ENCODE results near the gene COL2A1. TPM values are rescaled to one million over a fixed set of nuclear protein-coding genes. Genes with fewer than 3 reads are reported as not detected.

The COL2A1 gene
- total and polyA plus RNA-seq, 4 donors = 321 TPM; not detected in 3

GRCh38 chr12:48033451-48033850 is 29.2 kb upstream of the COL2A1 start:
- Histone ChIP-seq H3K27me3 (ENCODE audit: control insufficient read depth in 4 of 4, insufficient read depth in 4 of 4, low read length in 3 of 4) (no peaks in the 10 kb centered on the region), H3K4me3 (ENCODE audit: low read depth in 1 of 3, low read length in 3 of 3) (no peak overlapping the region), H3K9ac (ENCODE audit: low read depth in 1 of 2, low read length in 2 of 2) (no peak overlapping the region), H3K9me3 (ENCODE audit: control insufficient read depth in 4 of 4, low read length in 3 of 4) (no peaks in the 10 kb centered on the region), H3K36me3 (ENCODE audit: control insufficient read depth in 4 of 4, insufficient read depth in 3 of 4, low read depth in 1 of 4, low read length in 3 of 4) (no peaks in the 10 kb centered on the region), H3K4me1 (ENCODE audit: control insufficient read depth in 4 of 4, insufficient read depth in 4 of 4, low read length in 3 of 4) (no peaks in the 10 kb centered on the region), H3K27ac (ENCODE audit: low read depth in 1 of 2, low read length in 2 of 2) (no peak overlapping the region)
- DNase-seq (ENCODE audit: low spot score) = no peak
- TF ChIP-seq, protein P1, sequence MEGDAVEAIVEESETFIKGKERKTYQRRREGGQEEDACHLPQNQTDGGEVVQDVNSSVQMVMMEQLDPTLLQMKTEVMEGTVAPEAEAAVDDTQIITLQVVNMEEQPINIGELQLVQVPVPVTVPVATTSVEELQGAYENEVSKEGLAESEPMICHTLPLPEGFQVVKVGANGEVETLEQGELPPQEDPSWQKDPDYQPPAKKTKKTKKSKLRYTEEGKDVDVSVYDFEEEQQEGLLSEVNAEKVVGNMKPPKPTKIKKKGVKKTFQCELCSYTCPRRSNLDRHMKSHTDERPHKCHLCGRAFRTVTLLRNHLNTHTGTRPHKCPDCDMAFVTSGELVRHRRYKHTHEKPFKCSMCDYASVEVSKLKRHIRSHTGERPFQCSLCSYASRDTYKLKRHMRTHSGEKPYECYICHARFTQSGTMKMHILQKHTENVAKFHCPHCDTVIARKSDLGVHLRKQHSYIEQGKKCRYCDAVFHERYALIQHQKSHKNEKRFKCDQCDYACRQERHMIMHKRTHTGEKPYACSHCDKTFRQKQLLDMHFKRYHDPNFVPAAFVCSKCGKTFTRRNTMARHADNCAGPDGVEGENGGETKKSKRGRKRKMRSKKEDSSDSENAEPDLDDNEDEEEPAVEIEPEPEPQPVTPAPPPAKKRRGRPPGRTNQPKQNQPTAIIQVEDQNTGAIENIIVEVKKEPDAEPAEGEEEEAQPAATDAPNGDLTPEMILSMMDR (IDR thresholded peaks at IDR 0.05; ENCODE audit: low read depth, low read length, missing input control) = no peak
- TF ChIP-seq FOXA1 (IDR thresholded peaks at IDR 0.05) (no peak), GABPA (IDR thresholded peaks at IDR 0.05 in 1 of 2, conservative IDR thresholded peaks at IDR 0.05 in 1 of 2) (no peak), TAF1 (conservative IDR thresholded peaks at IDR 0.05) (no peak), FOXA2 (IDR thresholded peaks at IDR 0.05) (no peak)
- WGBS = 96% methylated on average over 1 of the region's 1 CpG

GRCh38 chr12:48032597-48032996 is 28.3 kb upstream of the COL2A1 start:
- no peaks in the 10 kb centered on the region for H3K36me3 ChIP-seq (ENCODE audit: control insufficient read depth in 4 of 4, insufficient read depth in 3 of 4, low read depth in 1 of 4, low read length in 3 of 4)
- no peak for DNase-seq (ENCODE audit: low spot score)
- TF ChIP-seq FOXA2 (IDR thresholded peaks at IDR 0.05) (no peak), MAX (IDR thresholded peaks at IDR 0.05) (no peak), ZBTB33 (IDR thresholded peaks at IDR 0.05) (no peak), EGR1 (IDR thresholded peaks at IDR 0.05; ENCODE audit: low read depth in 2 of 2) (no peak)
- no peaks in the 10 kb centered on the region for H3K27me3 ChIP-seq (ENCODE audit: control insufficient read depth in 4 of 4, insufficient read depth in 4 of 4, low read length in 3 of 4)
- no peaks in the 10 kb centered on the region for H3K9me3 ChIP-seq (ENCODE audit: control insufficient read depth in 4 of 4, low read length in 3 of 4)
- WGBS = 92% methylated on average over 1 of the region's 1 CpG
- no peak overlapping the region for H3K27ac ChIP-seq (ENCODE audit: low read depth in 1 of 2, low read length in 2 of 2)
- no peaks in the 10 kb centered on the region for H3K4me1 ChIP-seq (ENCODE audit: control insufficient read depth in 4 of 4, insufficient read depth in 4 of 4, low read length in 3 of 4)
- H3K9ac ChIP-seq (ENCODE audit: low read depth in 1 of 2, low read length in 2 of 2) = no peak overlapping the region
- no peak overlapping the region for H3K4me3 ChIP-seq (ENCODE audit: low read depth in 1 of 3, low read length in 3 of 3)

DNA sequence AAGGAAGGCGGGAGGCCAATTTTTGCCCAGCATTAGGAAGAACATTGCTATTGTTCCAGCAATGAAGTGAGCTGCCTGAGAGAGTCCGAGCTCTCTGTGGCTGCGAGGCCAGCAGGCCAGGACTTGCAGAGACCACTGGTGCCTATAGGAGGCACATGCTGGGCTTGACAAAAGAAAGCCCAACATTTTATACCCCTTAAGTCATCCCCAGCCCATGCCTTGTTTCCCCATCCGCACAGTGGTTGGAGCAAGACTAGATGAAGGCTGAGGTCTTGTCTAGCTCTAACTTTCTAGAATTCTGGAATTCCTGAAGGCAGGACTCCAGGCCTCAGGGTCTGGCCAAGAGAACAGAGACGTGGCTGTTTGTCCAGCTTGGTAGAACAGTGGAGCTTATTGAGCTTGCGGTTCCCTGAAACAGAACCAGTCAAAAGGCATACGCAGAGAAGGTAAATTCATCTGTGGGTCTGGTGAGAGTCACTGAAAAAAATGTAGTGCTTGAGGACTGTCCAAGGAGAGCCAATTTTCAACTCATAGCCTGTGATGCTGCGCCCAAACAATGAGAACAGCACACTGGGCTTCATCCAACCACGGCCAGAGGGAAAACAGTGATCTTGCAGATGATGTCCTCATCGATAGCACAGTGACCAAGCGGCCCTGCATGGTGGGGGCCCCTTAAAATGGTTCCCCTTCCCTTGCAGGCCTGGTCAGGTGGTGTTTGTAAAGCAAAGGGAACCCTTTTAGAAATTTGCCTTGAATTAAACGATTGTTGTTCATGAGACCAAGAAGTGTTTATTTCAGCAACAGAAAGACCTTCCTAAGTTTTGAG is 27.1 kb upstream of the COL2A1 start:
- no peak overlapping the region for H3K9ac ChIP-seq (ENCODE audit: low read depth in 1 of 2, low read length in 2 of 2)
- WGBS = 94% methylated on average over 12 of the region's 12 CpGs
- no peak for TF ChIP-seq EGR1 (IDR thresholded peaks at IDR 0.05; ENCODE audit: low read depth in 2 of 2)
- no peak for TF ChIP-seq HNF4G (IDR thresholded peaks at IDR 0.05)
- no peak for TF ChIP-seq YY1 (IDR thresholded peaks at IDR 0.05)
- no peak for TF ChIP-seq JUND (IDR thresholded peaks at IDR 0.05)
- TF ChIP-seq FOXA2 (IDR thresholded peaks at IDR 0.05) = no peak
- no peak for TF ChIP-seq MAX (IDR thresholded peaks at IDR 0.05)
- no peak for TF ChIP-seq HNF4A (conservative IDR thresholded peaks at IDR 0.05)
- TF ChIP-seq, protein P2, sequence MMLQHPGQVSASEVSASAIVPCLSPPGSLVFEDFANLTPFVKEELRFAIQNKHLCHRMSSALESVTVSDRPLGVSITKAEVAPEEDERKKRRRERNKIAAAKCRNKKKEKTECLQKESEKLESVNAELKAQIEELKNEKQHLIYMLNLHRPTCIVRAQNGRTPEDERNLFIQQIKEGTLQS (IDR thresholded peaks at IDR 0.05) = no peak
- no peak for TF ChIP-seq TAF1 (conservative IDR thresholded peaks at IDR 0.05)
- no peak for TF ChIP-seq RXRA (IDR thresholded peaks at IDR 0.05)
- no peak for TF ChIP-seq SP1 (IDR thresholded peaks at IDR 0.05)
- TF ChIP-seq RAD21 (IDR thresholded peaks at IDR 0.05) = no peak
- no peak for TF ChIP-seq REST (IDR thresholded peaks at IDR 0.05)

More for the DNA sequence above, 27.1 kb upstream of the COL2A1 start:
- no peak overlapping the region for H3K4me3 ChIP-seq (ENCODE audit: low read depth in 1 of 3, low read length in 3 of 3)
- H3K9me3 ChIP-seq (ENCODE audit: control insufficient read depth in 4 of 4, low read length in 3 of 4) = no peaks in the 10 kb centered on the region
- no peak overlapping the region for H3K27ac ChIP-seq (ENCODE audit: low read depth in 1 of 2, low read length in 2 of 2)
- no peaks in the 10 kb centered on the region for H3K4me1 ChIP-seq (ENCODE audit: control insufficient read depth in 4 of 4, insufficient read depth in 4 of 4, low read length in 3 of 4)
- H3K36me3 ChIP-seq (ENCODE audit: control insufficient read depth in 4 of 4, insufficient read depth in 3 of 4, low read depth in 1 of 4, low read length in 3 of 4) = no peaks in the 10 kb centered on the region
- DNase-seq (ENCODE audit: low spot score) = no peak
- H3K27me3 ChIP-seq (ENCODE audit: control insufficient read depth in 4 of 4, insufficient read depth in 4 of 4, low read length in 3 of 4) = no peaks in the 10 kb centered on the region

All from liver (tissue), 9 donors.